Nephron (organoid): ENCODE measurements around the gene IL25.

Source experiments
- H3K27ac Mint-ChIP-seq, 3 experiments: 2 replicates each; pipeline ENCODE4 v1.8.0; 2020; ENCODE audit warnings: mixed read lengths in 3 of 3, mild to moderate bottlenecking in 2 of 3, moderate library complexity in 1 of 3
- H3K27me3 Mint-ChIP-seq: 2 replicates; pipeline ENCODE4 v1.8.0; 2021; ENCODE audit warnings: low read depth, mild to moderate bottlenecking, moderate library complexity, mixed read lengths
- H3K36me3 Mint-ChIP-seq: 2 replicates; pipeline ENCODE4 v1.8.0; 2020; ENCODE audit warnings: low read depth, mixed read lengths
- H3K4me1 Mint-ChIP-seq: 2 replicates; pipeline ENCODE4 v1.8.0; 2020; ENCODE audit warnings: mixed read lengths
- H3K4me3 Mint-ChIP-seq, 3 experiments: 2 replicates each; pipeline ENCODE4 v1.8.0; 2020; ENCODE audit warnings: mild to moderate bottlenecking in 3 of 3, mixed read lengths in 3 of 3, moderate library complexity in 2 of 3
- H3K9me3 Mint-ChIP-seq: 2 replicates; pipeline ENCODE4 v1.8.0; 2020; ENCODE audit warnings: mixed read lengths
- CTCF ChIP-seq, 3 experiments: fragments of 200-600 bp; sonication (generic); IDR thresholded peaks; one replicate each; pipeline ENCODE4 v1.5.0; 2021; ENCODE audit warnings: antibody characterized with exemption in 3 of 3; ENCODE audit not compliant: unreplicated experiment in 3 of 3

Gene IL25

DNA sequence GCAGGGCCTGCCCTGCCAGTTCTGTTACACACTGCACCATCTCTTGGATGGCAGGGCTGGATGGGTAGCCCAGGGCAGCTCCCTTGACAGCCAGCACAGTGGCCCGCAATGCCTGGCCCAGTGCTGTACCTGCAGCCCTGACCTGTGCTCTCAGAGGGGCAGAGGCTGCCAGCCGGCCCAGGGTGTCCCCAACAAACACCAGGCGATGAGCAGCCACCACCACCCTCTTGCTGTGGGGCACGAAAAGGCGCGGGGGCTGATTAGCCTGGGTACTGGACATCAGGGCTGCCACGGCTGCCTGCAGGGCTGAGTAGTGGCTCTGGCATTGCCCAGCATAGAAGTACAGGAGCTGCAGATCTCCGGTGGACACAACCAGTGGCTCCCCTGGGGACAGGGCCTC lies 15.3 kb upstream of the IL25 start:
- Mint-ChIP-seq H3K9me3 (no peaks in the 10 kb centered on the region), H3K27ac (no peak overlapping the region), H3K4me3 (no peak overlapping the region), H3K36me3 (peaks cover 27% of the 10 kb centered on the region), H3K27me3 (no peaks in the 10 kb centered on the region), H3K4me1 (peaks cover 42% of the 10 kb centered on the region)
- no peak for TF ChIP-seq CTCF (IDR thresholded peaks at IDR 0.05; ENCODE audit: unreplicated experiment in 3 of 3)

- Mint-ChIP-seq H3K4me3 (no peak overlapping the region), H3K4me1 (peaks cover 44% of the 10 kb centered on the region), H3K36me3 (peaks cover 27% of the 10 kb centered on the region), H3K27me3 (no peaks in the 10 kb centered on the region), H3K9me3 (no peaks in the 10 kb centered on the region), H3K27ac (peak overlapping the region in 2 of 3 experiments; percentile 48 to 82)
- TF ChIP-seq CTCF (IDR thresholded peaks at IDR 0.05; ENCODE audit: unreplicated experiment in 3 of 3), result no peak
These were observed 14.6 kb upstream of the IL25 start for GRCh38 chr14:23358042-23358441.

- Mint-ChIP-seq H3K9me3 (no peaks in the 10 kb centered on the region), H3K36me3 (peaks cover 27% of the 10 kb centered on the region), H3K4me3 (no peak overlapping the region), H3K4me1 (peaks cover 41% of the 10 kb centered on the region), H3K27ac (peak overlapping the region; percentile 35 to 82 (median 48)), H3K27me3 (no peaks in the 10 kb centered on the region)
- no peak for TF ChIP-seq CTCF (IDR thresholded peaks at IDR 0.05; ENCODE audit: unreplicated experiment in 3 of 3)
These were observed 13.9 kb upstream of the IL25 start for GRCh38 chr14:23358553-23359166.

DNA sequence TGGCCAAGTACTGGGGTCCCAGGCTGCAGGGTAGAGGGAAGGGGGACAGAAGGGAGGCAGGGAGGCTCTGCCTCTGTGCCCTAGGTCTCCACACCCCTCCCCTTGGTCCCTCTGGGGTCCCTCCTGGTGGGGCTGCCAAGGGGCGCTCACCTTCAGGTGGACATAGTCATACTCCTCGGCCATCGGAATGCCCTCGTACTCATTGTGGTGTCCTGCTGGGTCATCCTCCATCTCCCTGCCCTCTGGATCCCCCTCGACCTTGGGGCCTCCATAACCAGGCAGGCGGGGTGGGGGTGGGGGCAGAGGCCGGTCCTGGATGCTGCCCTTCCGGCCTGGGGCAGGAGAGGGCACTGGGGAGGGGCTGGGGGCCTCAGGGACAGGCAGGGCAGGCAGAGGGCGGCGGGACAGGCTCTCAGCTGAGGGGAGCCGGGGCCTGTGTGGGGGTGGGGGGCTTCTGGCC lies 13.4 kb upstream of the IL25 start:
- H3K36me3 Mint-ChIP-seq, result peaks cover 29% of the 10 kb centered on the region
- H3K4me3 Mint-ChIP-seq, result no peak overlapping the region
- H3K4me1 Mint-ChIP-seq, result peaks cover 39% of the 10 kb centered on the region
- no peaks in the 10 kb centered on the region for H3K27me3 Mint-ChIP-seq
- H3K27ac Mint-ChIP-seq, result no peak overlapping the region
- TF ChIP-seq CTCF (IDR thresholded peaks at IDR 0.05; ENCODE audit: unreplicated experiment in 3 of 3), result no peak
- H3K9me3 Mint-ChIP-seq, result no peaks in the 10 kb centered on the region

DNA sequence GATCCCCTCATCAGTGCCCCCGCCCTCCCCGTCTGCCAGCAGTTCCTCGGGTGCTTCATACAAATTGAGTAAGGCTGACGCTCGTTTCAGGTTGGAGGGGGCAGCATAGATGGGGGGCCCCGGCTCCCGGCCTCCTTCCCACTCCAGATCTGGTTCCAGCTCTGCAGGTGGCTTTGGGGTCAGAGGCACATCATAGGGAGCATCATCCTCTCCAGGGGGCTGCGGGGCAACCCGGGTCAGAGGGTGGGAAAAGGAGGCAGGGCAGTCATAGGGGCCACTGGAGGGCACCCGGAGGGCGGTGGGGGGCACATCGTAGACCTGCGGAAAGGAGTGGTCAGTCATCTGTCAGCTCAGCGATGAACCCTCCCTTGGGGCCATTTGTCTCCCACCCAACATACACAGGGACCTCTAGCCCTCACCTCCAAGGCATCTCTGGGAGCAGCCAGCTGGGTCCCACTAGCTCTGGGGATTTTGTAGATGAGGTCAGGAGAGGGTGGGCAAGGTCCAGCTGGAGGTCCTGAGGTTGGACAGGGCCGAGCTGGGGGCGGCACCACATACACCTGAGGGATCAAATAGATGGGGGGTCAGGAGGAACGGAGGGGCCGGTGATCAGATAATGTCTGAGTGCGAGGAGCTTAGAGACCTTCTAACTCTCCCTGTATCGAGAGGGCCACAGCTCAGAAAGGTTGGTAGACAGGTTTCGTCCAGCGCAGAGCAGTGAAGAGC lies 12.7 kb upstream of the IL25 start:
- peaks cover 41% of the 10 kb centered on the region for H3K4me1 Mint-ChIP-seq
- no peak for TF ChIP-seq CTCF (IDR thresholded peaks at IDR 0.05; ENCODE audit: unreplicated experiment in 3 of 3)
- H3K27me3 Mint-ChIP-seq, result no peaks in the 10 kb centered on the region
- H3K27ac Mint-ChIP-seq, result peak overlapping the region in 1 of 3 experiments; percentile 52
- no peak overlapping the region for H3K4me3 Mint-ChIP-seq
- H3K9me3 Mint-ChIP-seq, result no peaks in the 10 kb centered on the region
- H3K36me3 Mint-ChIP-seq, result peaks cover 33% of the 10 kb centered on the region
